ENCODE measurements around the gene CELF1. TPM values are rescaled to one million over a fixed set of nuclear protein-coding genes. Genes with fewer than 3 reads are reported as not detected.

The CELF1 gene
- total RNA-seq, 1 donor from 2014 or later = 76.3 TPM

DNA sequence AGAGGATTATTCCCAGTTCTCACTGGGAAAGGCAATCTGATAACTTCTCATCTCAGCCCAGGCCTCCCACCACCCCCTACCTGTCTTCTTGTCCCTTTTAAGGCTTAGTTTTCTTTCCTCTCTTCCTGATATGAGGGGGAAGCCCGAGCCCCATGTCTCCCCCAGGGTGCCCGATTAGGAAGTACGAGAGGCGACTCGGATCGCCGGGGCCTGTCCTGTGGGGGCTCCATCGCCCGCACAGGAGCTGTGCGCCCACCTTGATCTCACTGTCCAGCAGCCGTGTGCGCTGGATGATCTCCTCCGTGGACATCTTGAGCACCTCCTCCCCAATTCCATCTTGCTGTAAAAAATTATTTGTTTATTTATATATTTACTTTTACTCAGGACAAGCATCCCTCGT, 127.3 kb downstream of the CELF1 start:
- H3K27me3 ChIP-seq (ENCODE audit: control insufficient read depth, insufficient read depth, low read length) = no peaks in the 10 kb centered on the region
- H3K36me3 ChIP-seq (ENCODE audit: control insufficient read depth, insufficient read depth, low read length) = peaks cover 4% of the 10 kb centered on the region
- H3K4me3 ChIP-seq (ENCODE audit: low read depth, low read length) = peak overlapping the region; percentile 99
- DNase-seq (ENCODE audit: low read depth) = no peak
- TF ChIP-seq, protein P1, sequence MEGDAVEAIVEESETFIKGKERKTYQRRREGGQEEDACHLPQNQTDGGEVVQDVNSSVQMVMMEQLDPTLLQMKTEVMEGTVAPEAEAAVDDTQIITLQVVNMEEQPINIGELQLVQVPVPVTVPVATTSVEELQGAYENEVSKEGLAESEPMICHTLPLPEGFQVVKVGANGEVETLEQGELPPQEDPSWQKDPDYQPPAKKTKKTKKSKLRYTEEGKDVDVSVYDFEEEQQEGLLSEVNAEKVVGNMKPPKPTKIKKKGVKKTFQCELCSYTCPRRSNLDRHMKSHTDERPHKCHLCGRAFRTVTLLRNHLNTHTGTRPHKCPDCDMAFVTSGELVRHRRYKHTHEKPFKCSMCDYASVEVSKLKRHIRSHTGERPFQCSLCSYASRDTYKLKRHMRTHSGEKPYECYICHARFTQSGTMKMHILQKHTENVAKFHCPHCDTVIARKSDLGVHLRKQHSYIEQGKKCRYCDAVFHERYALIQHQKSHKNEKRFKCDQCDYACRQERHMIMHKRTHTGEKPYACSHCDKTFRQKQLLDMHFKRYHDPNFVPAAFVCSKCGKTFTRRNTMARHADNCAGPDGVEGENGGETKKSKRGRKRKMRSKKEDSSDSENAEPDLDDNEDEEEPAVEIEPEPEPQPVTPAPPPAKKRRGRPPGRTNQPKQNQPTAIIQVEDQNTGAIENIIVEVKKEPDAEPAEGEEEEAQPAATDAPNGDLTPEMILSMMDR (IDR thresholded peaks at IDR 0.05; ENCODE audit: insufficient read depth, low read length, poor library complexity, severe bottlenecking) = no peak

DNA sequence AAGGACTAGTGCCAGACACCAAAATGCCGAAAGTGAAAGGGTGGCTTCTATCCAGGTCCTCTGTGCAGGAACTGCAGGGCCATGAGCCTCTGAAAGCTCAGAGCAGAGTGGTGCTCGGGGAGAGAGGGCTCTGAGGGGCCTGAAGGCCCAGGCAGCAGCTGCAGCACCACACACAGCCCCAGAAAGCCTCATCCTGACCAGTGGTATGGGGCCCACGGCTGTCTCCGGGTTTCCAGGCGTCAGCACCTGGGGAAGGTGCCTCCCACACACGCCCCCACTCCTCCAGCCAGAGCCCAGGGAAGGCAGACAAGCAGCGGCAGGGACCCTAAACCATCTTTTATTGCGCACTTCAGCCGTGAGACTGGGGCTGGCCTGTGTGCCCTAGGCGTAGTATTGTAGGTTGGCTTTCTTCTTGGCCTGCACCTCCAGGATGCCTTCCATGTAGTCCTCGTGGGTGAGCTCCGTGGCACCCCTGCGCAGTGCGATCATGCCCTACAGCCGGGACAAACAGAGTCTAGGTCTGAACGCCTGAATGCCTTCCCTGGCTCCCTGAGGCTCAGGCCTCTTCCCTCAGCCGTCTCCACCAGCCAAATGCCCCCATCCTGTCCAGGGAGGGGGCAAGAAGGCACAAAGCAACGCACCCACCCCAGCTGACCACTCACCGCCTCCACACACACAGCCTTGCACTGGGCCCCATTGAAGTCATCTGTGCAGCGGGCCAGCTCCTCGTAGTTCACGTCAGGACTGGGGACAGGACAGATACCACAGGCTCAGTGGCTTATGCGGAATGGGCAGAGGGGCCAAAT, 134.3 kb downstream of the CELF1 start:
- no peak overlapping the region for H3K4me3 ChIP-seq (ENCODE audit: low read depth, low read length)
- no peak for DNase-seq (ENCODE audit: low read depth)
- TF ChIP-seq, protein P1 (IDR thresholded peaks at IDR 0.05; ENCODE audit: insufficient read depth, low read length, poor library complexity, severe bottlenecking) = no peak
- peaks cover 14% of the 10 kb centered on the region for H3K36me3 ChIP-seq (ENCODE audit: control insufficient read depth, insufficient read depth, low read length)
- H3K27me3 ChIP-seq (ENCODE audit: control insufficient read depth, insufficient read depth, low read length) = no peaks in the 10 kb centered on the region

DNA sequence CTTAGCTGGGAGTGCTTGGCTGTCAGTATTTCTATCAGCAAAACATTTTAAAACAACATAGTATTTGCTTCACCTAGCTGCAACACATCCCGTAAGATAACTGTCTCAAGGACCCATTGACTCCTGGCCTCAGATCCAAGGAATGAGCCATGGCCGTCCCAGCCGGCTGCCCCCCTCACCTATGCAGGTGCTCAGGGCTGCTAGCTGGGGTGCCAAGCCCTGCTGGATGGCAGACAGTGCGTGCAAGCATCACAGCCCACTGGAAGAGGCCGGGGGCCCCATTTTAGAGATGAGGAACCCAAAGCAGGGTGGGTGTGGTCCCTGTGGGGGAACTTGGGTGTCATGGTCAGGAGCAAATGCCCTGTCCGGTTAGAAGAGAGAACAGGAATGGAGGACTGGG, 135.2 kb downstream of the CELF1 start:
- Histone ChIP-seq H3K36me3 (ENCODE audit: control insufficient read depth, insufficient read depth, low read length) (peaks cover 14% of the 10 kb centered on the region), H3K27me3 (ENCODE audit: control insufficient read depth, insufficient read depth, low read length) (no peaks in the 10 kb centered on the region), H3K4me3 (ENCODE audit: low read depth, low read length) (no peak overlapping the region)
- DNase-seq (ENCODE audit: low read depth) = no peak
- TF ChIP-seq, protein P1 (IDR thresholded peaks at IDR 0.05; ENCODE audit: insufficient read depth, low read length, poor library complexity, severe bottlenecking) = no peak

DNA sequence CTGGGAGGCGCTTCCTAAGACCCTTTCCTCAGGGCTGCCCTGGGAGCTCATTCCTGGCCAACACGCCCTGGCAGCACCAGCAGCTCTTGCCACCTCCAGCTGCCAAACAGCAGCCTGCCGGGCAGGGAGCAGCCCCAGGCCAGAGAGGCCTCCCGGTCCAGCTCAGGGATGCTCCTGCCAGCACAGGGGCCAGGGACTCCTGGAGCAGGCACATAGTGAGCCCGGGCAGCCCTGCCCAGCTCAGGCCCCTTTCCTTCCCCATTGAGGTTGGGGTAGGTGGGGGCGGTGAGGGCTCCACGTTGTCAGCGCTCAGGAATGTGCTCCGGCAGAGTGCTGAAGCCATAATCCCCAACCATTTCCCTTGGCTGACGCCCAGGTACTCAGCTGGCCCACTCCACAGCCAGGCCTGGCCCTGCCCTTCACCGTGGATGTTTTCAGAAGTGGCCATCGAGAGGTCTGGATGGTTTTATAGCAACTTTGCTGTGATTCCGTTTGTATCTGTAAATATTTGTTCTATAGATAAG, 136.9 kb downstream of the CELF1 start:
- no peaks in the 10 kb centered on the region for H3K27me3 ChIP-seq (ENCODE audit: control insufficient read depth, insufficient read depth, low read length)
- TF ChIP-seq, protein P1 (IDR thresholded peaks at IDR 0.05; ENCODE audit: insufficient read depth, low read length, poor library complexity, severe bottlenecking) = no peak
- H3K36me3 ChIP-seq (ENCODE audit: control insufficient read depth, insufficient read depth, low read length) = peaks cover 10% of the 10 kb centered on the region
- peak; percentile 69 for DNase-seq (ENCODE audit: low read depth)
- no peak overlapping the region for H3K4me3 ChIP-seq (ENCODE audit: low read depth, low read length)

Other genes starting within 250 kb of the CELF1 start
- gene MYBPC3, start 200.4 kb downstream of the CELF1 start, total RNA-seq = not detected in 2 replicates
- gene SPI1, start 174.6 kb downstream of the CELF1 start, total RNA-seq = 0.14 TPM in 1 of 2 replicates, not detected in the other
- gene SLC39A13, start 144.5 kb downstream of the CELF1 start, total RNA-seq = 113 and 117 TPM in 2 replicates
- 115 and 126 TPM in 2 replicates for gene PSMC3, start 126.7 kb downstream of the CELF1 start, total RNA-seq
- 0.14 and 0.21 TPM in 2 replicates for gene RAPSN, start 104.0 kb downstream of the CELF1 start, total RNA-seq
- gene PTPMT1, start 12.5 kb upstream of the CELF1 start, total RNA-seq = 141 and 166 TPM in 2 replicates
- 19.6 and 21.5 TPM in 2 replicates for gene KBTBD4, start 25.8 kb upstream of the CELF1 start, total RNA-seq
- 71.3 and 84.5 TPM in 2 replicates for gene NDUFS3, start 25.9 kb upstream of the CELF1 start, total RNA-seq
- not detected in 2 replicates for gene FAM180B, start 33.5 kb upstream of the CELF1 start, total RNA-seq
- gene C1QTNF4, start 41.3 kb upstream of the CELF1 start, total RNA-seq = 2.1 and 7.1 TPM in 2 replicates
- 112 and 131 TPM in 2 replicates for gene MTCH2, start 89.4 kb upstream of the CELF1 start, total RNA-seq
- gene AGBL2, start 162.2 kb upstream of the CELF1 start, total RNA-seq = 0.29 and 0.62 TPM in 2 replicates
- gene FNBP4, start 214.2 kb upstream of the CELF1 start, total RNA-seq = 56.5 and 96.4 TPM in 2 replicates

Data from kidney epithelial cell (primary cell).